ENCODE data around the gene CYP27B1. TPM values are rescaled to one million over a fixed set of nuclear protein-coding genes. Genes with fewer than 3 reads are reported as not detected.
"Not testable (repeated sequence)": the region's sequence is repeated elsewhere in the genome, so short reads cannot be mapped to it uniquely, and the experiment has no call there.

Gene CYP27B1
- total RNA-seq, 1 donor from 2014 or later, result 3.6 TPM

DNA sequence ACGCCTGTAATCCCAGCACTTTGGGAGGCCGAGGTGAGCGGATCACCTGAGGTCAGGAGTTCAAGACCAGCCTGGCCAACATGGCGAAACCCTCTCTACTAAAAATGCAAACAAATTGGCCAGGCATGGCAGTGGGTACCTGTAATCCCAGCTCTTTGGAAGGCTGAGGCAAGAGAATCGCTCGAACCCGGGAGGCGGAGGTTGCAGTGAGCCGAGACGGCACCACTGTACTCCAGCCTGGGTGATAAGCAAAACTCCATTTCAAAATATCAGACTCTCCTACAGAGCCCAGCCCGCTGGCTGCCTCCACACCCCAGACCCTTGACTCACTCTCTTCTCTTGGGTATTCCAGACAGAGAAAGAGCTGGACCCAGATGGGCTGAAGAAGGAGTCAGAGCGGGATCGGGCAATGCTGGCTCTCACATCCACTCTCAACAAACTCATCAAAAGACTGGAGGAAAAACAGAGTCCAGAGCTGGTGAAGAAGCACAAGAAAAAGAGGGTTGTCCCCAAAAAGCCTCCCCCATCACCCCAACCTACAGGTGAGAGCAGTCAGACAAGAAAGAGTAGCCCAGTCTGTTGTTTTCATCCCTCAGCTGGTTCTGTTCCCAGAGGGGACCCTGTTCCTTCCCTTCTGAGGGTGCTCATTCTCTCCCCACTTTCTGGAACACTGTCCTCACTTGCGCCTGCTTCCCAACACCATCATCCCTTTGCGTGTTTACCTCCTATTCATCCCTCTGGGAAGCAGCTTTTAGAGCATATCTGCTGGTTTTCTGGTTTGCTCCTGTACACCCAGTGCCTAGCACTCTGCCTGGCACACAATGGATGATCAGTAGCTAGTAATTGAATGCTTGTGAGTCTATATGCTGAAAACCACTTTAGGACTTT lies 48.0 kb downstream of the CYP27B1 start:
- TF ChIP-seq, protein P1, sequence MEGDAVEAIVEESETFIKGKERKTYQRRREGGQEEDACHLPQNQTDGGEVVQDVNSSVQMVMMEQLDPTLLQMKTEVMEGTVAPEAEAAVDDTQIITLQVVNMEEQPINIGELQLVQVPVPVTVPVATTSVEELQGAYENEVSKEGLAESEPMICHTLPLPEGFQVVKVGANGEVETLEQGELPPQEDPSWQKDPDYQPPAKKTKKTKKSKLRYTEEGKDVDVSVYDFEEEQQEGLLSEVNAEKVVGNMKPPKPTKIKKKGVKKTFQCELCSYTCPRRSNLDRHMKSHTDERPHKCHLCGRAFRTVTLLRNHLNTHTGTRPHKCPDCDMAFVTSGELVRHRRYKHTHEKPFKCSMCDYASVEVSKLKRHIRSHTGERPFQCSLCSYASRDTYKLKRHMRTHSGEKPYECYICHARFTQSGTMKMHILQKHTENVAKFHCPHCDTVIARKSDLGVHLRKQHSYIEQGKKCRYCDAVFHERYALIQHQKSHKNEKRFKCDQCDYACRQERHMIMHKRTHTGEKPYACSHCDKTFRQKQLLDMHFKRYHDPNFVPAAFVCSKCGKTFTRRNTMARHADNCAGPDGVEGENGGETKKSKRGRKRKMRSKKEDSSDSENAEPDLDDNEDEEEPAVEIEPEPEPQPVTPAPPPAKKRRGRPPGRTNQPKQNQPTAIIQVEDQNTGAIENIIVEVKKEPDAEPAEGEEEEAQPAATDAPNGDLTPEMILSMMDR (conservative IDR thresholded peaks at IDR 0.05; ENCODE audit: low read depth, low read length), result no peak
- DNase-seq (ENCODE audit: low read depth), result no peak
- no peak overlapping the region for H3K4me3 ChIP-seq (ENCODE audit: low read depth, low read length)

- TF ChIP-seq, protein P1 (conservative IDR thresholded peaks at IDR 0.05; ENCODE audit: low read depth, low read length), result no peak
- DNase-seq (ENCODE audit: low read depth), result no peak
- H3K4me3 ChIP-seq (ENCODE audit: low read depth, low read length), result no peak overlapping the region
Measured at GRCh38 chr12:57717846-57718640, 48.8 kb downstream of the CYP27B1 start.

DNA sequence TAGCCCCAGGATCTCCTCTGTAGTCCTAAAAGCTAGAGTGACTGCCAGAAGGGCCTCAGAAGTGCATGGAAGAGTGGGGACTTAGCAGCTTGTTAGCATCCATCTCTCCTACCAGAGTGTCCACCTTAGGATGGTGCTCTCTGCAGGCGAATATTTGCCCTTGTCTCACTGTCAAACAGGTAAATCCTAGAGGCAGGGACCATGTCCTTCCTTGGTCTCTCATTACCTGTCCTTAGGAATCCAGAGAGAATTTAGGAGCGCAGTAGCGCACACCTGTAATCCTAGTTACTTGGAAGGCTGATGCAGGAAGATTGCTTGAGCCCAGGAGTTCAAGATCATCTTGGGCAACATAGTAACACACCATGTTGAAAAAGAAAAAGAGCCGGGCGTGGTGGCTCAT lies 49.7 kb downstream of the CYP27B1 start:
- no peak overlapping the region for H3K4me3 ChIP-seq (ENCODE audit: low read depth, low read length)
- TF ChIP-seq, protein P1 (conservative IDR thresholded peaks at IDR 0.05; ENCODE audit: low read depth, low read length), result no peak
- no peak for DNase-seq (ENCODE audit: low read depth)

DNA sequence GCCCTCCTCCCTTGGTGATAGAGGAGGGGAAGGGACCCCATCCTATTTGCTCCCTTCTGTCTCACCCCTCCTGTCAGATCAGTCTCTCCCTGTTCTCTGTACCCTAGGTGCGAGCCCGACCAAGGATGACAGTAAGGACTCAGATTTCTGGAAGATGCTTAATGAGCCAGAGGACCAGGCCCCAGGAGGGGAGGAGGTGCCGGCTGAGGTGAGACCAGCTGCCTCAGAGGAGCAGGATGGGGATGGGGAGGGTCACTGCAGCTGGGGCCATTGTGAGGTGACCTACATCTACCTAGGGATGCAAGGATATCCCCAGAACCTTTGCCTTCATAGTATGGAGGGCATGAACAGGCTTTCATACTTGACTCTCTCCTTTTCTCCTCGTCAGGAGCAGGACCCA lies 50.6 kb downstream of the CYP27B1 start:
- no peak overlapping the region for H3K4me3 ChIP-seq (ENCODE audit: low read depth, low read length)
- TF ChIP-seq, protein P1 (conservative IDR thresholded peaks at IDR 0.05; ENCODE audit: low read depth, low read length), result no peak
- DNase-seq (ENCODE audit: low read depth), result no peak

- TF ChIP-seq, protein P1 (conservative IDR thresholded peaks at IDR 0.05; ENCODE audit: low read depth, low read length), result no peak
- no peak for DNase-seq (ENCODE audit: low read depth)
- H3K4me3 ChIP-seq (ENCODE audit: low read depth, low read length), result no peak overlapping the region
Measured at GRCh38 chr12:57715786-57716185, 51.1 kb downstream of the CYP27B1 start.

DNA sequence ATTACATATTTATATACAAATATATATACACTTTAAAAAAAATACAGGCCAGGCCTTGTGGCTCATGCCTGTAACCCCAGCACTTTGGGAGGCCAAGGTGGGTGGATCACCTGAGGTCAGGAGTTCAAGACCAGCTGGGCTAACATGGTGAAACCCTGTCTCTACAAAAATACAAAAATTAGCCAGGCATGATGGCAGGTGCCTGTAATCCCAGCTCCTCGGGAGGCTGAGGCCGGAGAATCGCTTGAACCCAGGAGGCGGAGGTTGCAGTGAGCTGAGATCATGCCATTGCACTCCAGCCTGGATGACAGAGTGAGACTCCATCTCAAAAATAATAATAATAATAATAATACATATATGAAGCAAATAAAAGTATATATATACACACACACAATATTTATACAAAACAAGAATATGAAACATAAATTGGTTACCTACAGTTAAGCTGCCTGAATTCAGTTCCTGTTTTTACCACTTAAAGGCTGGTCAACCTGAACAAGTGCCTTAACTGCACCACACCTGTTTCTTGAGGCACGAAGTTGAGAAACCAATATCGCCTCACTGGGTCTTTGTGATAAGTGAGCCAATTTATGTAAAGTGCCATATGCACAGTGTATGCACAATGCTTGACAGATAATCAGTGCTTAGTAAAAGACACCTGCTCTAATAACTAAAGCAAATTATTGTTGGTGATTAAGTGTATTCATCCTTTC lies 51.7 kb downstream of the CYP27B1 start:
- not testable (repeated sequence) for DNase-seq (ENCODE audit: low read depth); H3K4me3 ChIP-seq (ENCODE audit: low read depth, low read length)

DNA sequence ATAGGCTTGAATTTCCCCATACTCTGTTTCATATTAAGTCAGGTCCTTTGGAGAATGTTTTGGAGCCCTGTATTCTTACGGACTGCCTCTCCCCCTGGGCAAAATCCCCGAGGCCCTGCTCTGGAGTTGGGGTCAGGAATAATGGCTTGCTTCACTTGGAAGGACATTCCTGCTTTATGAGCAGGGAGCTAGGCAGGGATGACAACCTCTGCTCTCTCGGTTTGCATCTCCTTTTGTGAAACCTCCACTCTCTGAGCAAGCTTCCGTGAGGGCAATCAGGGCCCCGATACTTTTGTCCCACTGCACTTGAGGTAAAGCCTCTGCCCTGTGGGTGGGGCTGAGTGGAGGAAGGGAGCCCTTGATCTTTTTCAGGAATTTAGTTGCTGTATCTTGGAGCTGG lies 53.7 kb downstream of the CYP27B1 start:
- TF ChIP-seq, protein P1 (conservative IDR thresholded peaks at IDR 0.05; ENCODE audit: low read depth, low read length), result no peak
- DNase-seq (ENCODE audit: low read depth), result no peak
- no peak overlapping the region for H3K4me3 ChIP-seq (ENCODE audit: low read depth, low read length)

Data from epithelial cell of proximal tubule (primary cell).